ENCODE data around the gene MYH7. TPM values are rescaled to one million over a fixed set of nuclear protein-coding genes. Genes with fewer than 3 reads are reported as not detected.

MYH7 gene
- total RNA-seq, 1 donor from 2014 or later, result not detected

GRCh38 chr14:23450379-23450778 is 14.9 kb upstream of the MYH7 start:
- Histone ChIP-seq H3K9ac (ENCODE audit: low read length) (no peak overlapping the region), H2AFZ (ENCODE audit: low read depth, low read length) (no peak overlapping the region), H3K9me3 (ENCODE audit: insufficient read depth, low read depth, low read length) (no peaks in the 10 kb centered on the region), H4K20me1 (ENCODE audit: insufficient read depth, low read length) (no peaks in the 10 kb centered on the region), H3K27me3 (ENCODE audit: insufficient read depth, low read length) (peaks cover 2% of the 10 kb centered on the region), H3K4me2 (ENCODE audit: low read length) (no peak overlapping the region), H3K36me3 (ENCODE audit: insufficient read depth, low read length) (no peaks in the 10 kb centered on the region), H3K4me1 (ENCODE audit: insufficient read depth, low read length) (no peaks in the 10 kb centered on the region), H3K4me3 (ENCODE audit: insufficient read depth, low read depth, low read length) (no peak overlapping the region), H3K79me2 (ENCODE audit: insufficient read depth, low read length) (no peaks in the 10 kb centered on the region), H3K27ac (ENCODE audit: low read depth, low read length) (no peak overlapping the region)
- H3K27me3 Mint-ChIP-seq (ENCODE audit: low read depth, unreplicated experiment), result peaks cover 15% of the 10 kb centered on the region
- H3K4me1 Mint-ChIP-seq (ENCODE audit: low read depth, unreplicated experiment), result peaks cover 3% of the 10 kb centered on the region
- H3K9me3 Mint-ChIP-seq (ENCODE audit: unreplicated experiment), result no peaks in the 10 kb centered on the region
- TF ChIP-seq CTCF (IDR thresholded peaks at IDR 0.05; ENCODE audit: insufficient read depth, low read depth, low read length) (no peak), EZH2 (IDR thresholded peaks at IDR 0.05; ENCODE audit: insufficient read depth, low read length) (no peak)
- H3K36me3 Mint-ChIP-seq (ENCODE audit: low read depth, unreplicated experiment), result no peaks in the 10 kb centered on the region
- no peak for FAIRE-seq
- no peak overlapping the region for H3K27ac Mint-ChIP-seq (ENCODE audit: unreplicated experiment)
- H3K4me3 Mint-ChIP-seq (ENCODE audit: unreplicated experiment), result no peak overlapping the region
- DNase-seq (ENCODE audit: low read depth), result no peak

GRCh38 chr14:23449314-23449713 is 13.9 kb upstream of the MYH7 start:
- no peak overlapping the region for H3K27ac ChIP-seq (ENCODE audit: low read depth, low read length)
- DNase-seq (ENCODE audit: low read depth) (no peak), FAIRE-seq (no peak)
- Mint-ChIP-seq H3K4me1 (ENCODE audit: low read depth, unreplicated experiment) (peaks cover 1% of the 10 kb centered on the region), H3K27me3 (ENCODE audit: low read depth, unreplicated experiment) (peaks cover 15% of the 10 kb centered on the region), H3K9me3 (ENCODE audit: unreplicated experiment) (no peaks in the 10 kb centered on the region), H3K36me3 (ENCODE audit: low read depth, unreplicated experiment) (no peaks in the 10 kb centered on the region), H3K27ac (ENCODE audit: unreplicated experiment) (no peak overlapping the region), H3K4me3 (ENCODE audit: unreplicated experiment) (no peak overlapping the region)
- no peaks in the 10 kb centered on the region for H4K20me1 ChIP-seq (ENCODE audit: insufficient read depth, low read length)
- no peaks in the 10 kb centered on the region for H3K9me3 ChIP-seq (ENCODE audit: insufficient read depth, low read depth, low read length)
- H3K79me2 ChIP-seq (ENCODE audit: insufficient read depth, low read length), result no peaks in the 10 kb centered on the region
- TF ChIP-seq EZH2 (IDR thresholded peaks at IDR 0.05; ENCODE audit: insufficient read depth, low read length) (no peak), CTCF (IDR thresholded peaks at IDR 0.05; ENCODE audit: insufficient read depth, low read depth, low read length) (no peak)
- no peak overlapping the region for H3K4me3 ChIP-seq (ENCODE audit: insufficient read depth, low read depth, low read length)
- H3K4me2 ChIP-seq (ENCODE audit: low read length), result no peak overlapping the region
- H3K9ac ChIP-seq (ENCODE audit: low read length), result no peak overlapping the region
- H3K27me3 ChIP-seq (ENCODE audit: insufficient read depth, low read length), result no peaks in the 10 kb centered on the region
- H3K4me1 ChIP-seq (ENCODE audit: insufficient read depth, low read length), result no peaks in the 10 kb centered on the region
- no peak overlapping the region for H2AFZ ChIP-seq (ENCODE audit: low read depth, low read length)
- no peaks in the 10 kb centered on the region for H3K36me3 ChIP-seq (ENCODE audit: insufficient read depth, low read length)

GRCh38 chr14:23447361-23448350 is 12.2 kb upstream of the MYH7 start:
- no peaks in the 10 kb centered on the region for H3K9me3 Mint-ChIP-seq (ENCODE audit: unreplicated experiment)
- H3K4me1 Mint-ChIP-seq (ENCODE audit: low read depth, unreplicated experiment), result no peaks in the 10 kb centered on the region
- TF ChIP-seq EZH2 (IDR thresholded peaks at IDR 0.05; ENCODE audit: insufficient read depth, low read length) (no peak), CTCF (IDR thresholded peaks at IDR 0.05; ENCODE audit: insufficient read depth, low read depth, low read length) (no peak)
- peaks cover 28% of the 10 kb centered on the region for H3K27me3 Mint-ChIP-seq (ENCODE audit: low read depth, unreplicated experiment)
- no peak overlapping the region for H3K27ac ChIP-seq (ENCODE audit: low read depth, low read length)
- no peak overlapping the region for H3K4me3 ChIP-seq (ENCODE audit: insufficient read depth, low read depth, low read length)
- H3K9ac ChIP-seq (ENCODE audit: low read length), result no peak overlapping the region
- no peaks in the 10 kb centered on the region for H3K27me3 ChIP-seq (ENCODE audit: insufficient read depth, low read length)
- H3K4me3 Mint-ChIP-seq (ENCODE audit: unreplicated experiment), result no peak overlapping the region
- H3K27ac Mint-ChIP-seq (ENCODE audit: unreplicated experiment), result no peak overlapping the region
- H3K79me2 ChIP-seq (ENCODE audit: insufficient read depth, low read length), result no peaks in the 10 kb centered on the region
- H3K9me3 ChIP-seq (ENCODE audit: insufficient read depth, low read depth, low read length), result no peaks in the 10 kb centered on the region
- no peak for DNase-seq (ENCODE audit: low read depth)
- peaks cover 2% of the 10 kb centered on the region for H3K36me3 Mint-ChIP-seq (ENCODE audit: low read depth, unreplicated experiment)
- H3K4me2 ChIP-seq (ENCODE audit: low read length), result no peak overlapping the region
- no peaks in the 10 kb centered on the region for H3K4me1 ChIP-seq (ENCODE audit: insufficient read depth, low read length)
- no peaks in the 10 kb centered on the region for H4K20me1 ChIP-seq (ENCODE audit: insufficient read depth, low read length)
- no peak for FAIRE-seq
- no peaks in the 10 kb centered on the region for H3K36me3 ChIP-seq (ENCODE audit: insufficient read depth, low read length)
- H2AFZ ChIP-seq (ENCODE audit: low read depth, low read length), result no peak overlapping the region

All from astrocyte (in vitro differentiated cells and primary cell).